ENCODE results near the gene OR10A6. TPM values are rescaled to one million over a fixed set of nuclear protein-coding genes. Genes with fewer than 3 reads are reported as not detected.

Gene OR10A6
- polyA plus RNA-seq, 3 donors, result not detected

- Mint-ChIP-seq H3K4me3 (no peak overlapping the region), H3K36me3 (no peaks in the 10 kb centered on the region)
- no CpG with 5 or more reads among the region's 1 CpG for WGBS (ENCODE audit: insufficient coverage)
Measured at GRCh38 chr11:7955191-7955590, 24.1 kb upstream of the OR10A6 start.

GRCh38 chr11:7949934-7950333 lies 18.9 kb upstream of the OR10A6 start:
- no peaks in the 10 kb centered on the region for H3K4me1 ChIP-seq (ENCODE audit: control insufficient read depth in 1 of 2, insufficient read depth in 2 of 2, low read length in 2 of 2)
- H3K4me2 ChIP-seq (replicated peaks; ENCODE audit: extremely low read depth, low read length, poor library complexity, severe bottlenecking), result no peak overlapping the region
- H3K36me3 ChIP-seq (replicated peaks in 1 of 2; ENCODE audit: control insufficient read depth in 1 of 2, insufficient read depth in 2 of 2, low read length in 2 of 2), result no peaks in the 10 kb centered on the region
- TF ChIP-seq CTCF (IDR thresholded peaks at IDR 0.05), result no peak
- H3K27me3 Mint-ChIP-seq (ENCODE audit: low read depth in 3 of 3), result peaks cover 0 to 2% (median 1%) of the 10 kb centered on the region in 3 donors
- no peaks in the 10 kb centered on the region for H3K79me2 ChIP-seq (ENCODE audit: insufficient read depth, low read length)
- no peak for DNase-seq
- H3K4me1 Mint-ChIP-seq, result no peaks in the 10 kb centered on the region
- H3K27ac Mint-ChIP-seq, result no peak overlapping the region
- intact Hi-C loops (cut with micrococcal nuclease), result no loop called here
- H3K9me3 Mint-ChIP-seq, result peaks cover 0 to 6% (median 3%) of the 10 kb centered on the region in 7 donors
- no peak overlapping the region for H3K4me3 ChIP-seq (replicated peaks in 1 of 3; ENCODE audit: low read depth in 2 of 3, low read length in 3 of 3)
- H2AFZ ChIP-seq (ENCODE audit: insufficient read depth, low read depth, low read length, poor library complexity, severe bottlenecking), result no peak overlapping the region
- no peak overlapping the region for H3K27ac ChIP-seq (ENCODE audit: low read depth in 1 of 2, low read length in 2 of 2)
- WGBS (ENCODE audit: insufficient coverage), result no CpG with 5 or more reads among the region's 1 CpG
- H3K9ac ChIP-seq (ENCODE audit: insufficient read depth, low read length, poor library complexity, severe bottlenecking), result no peak overlapping the region
- no peaks in the 10 kb centered on the region for H4K20me1 ChIP-seq (ENCODE audit: insufficient read depth, low read length)
- no peaks in the 10 kb centered on the region for H3K27me3 ChIP-seq (ENCODE audit: control insufficient read depth in 2 of 2, insufficient read depth in 2 of 2, low read length in 2 of 2)
- H3K36me3 Mint-ChIP-seq, result no peaks in the 10 kb centered on the region
- no peak overlapping the region for H3K4me3 Mint-ChIP-seq
- H3K9me3 ChIP-seq (replicated peaks in 1 of 2; ENCODE audit: control insufficient read depth in 1 of 2, insufficient read depth in 1 of 2, low read length in 2 of 2), result peaks cover 2 to 12% of the 10 kb centered on the region in 2 donors

More at GRCh38 chr11:7955191-7955590, 24.1 kb upstream of the OR10A6 start:
- H3K27ac Mint-ChIP-seq, result no peak overlapping the region
- Histone ChIP-seq H3K36me3 (replicated peaks in 1 of 2; ENCODE audit: control insufficient read depth in 1 of 2, insufficient read depth in 2 of 2, low read length in 2 of 2) (no peaks in the 10 kb centered on the region), H3K4me2 (replicated peaks; ENCODE audit: extremely low read depth, low read length, poor library complexity, severe bottlenecking) (no peak overlapping the region), H3K4me3 (replicated peaks in 1 of 3; ENCODE audit: low read depth in 2 of 3, low read length in 3 of 3) (no peak overlapping the region), H3K27ac (ENCODE audit: low read depth in 1 of 2, low read length in 2 of 2) (no peak overlapping the region), H4K20me1 (ENCODE audit: insufficient read depth, low read length) (no peaks in the 10 kb centered on the region), H3K27me3 (ENCODE audit: control insufficient read depth in 2 of 2, insufficient read depth in 2 of 2, low read length in 2 of 2) (no peaks in the 10 kb centered on the region), H3K9me3 (replicated peaks in 1 of 2; ENCODE audit: control insufficient read depth in 1 of 2, insufficient read depth in 1 of 2, low read length in 2 of 2) (no peaks in the 10 kb centered on the region), H3K79me2 (ENCODE audit: insufficient read depth, low read length) (no peaks in the 10 kb centered on the region), H2AFZ (ENCODE audit: insufficient read depth, low read depth, low read length, poor library complexity, severe bottlenecking) (no peak overlapping the region), H3K4me1 (ENCODE audit: control insufficient read depth in 1 of 2, insufficient read depth in 2 of 2, low read length in 2 of 2) (no peaks in the 10 kb centered on the region), H3K9ac (ENCODE audit: insufficient read depth, low read length, poor library complexity, severe bottlenecking) (no peak overlapping the region)
- H3K27me3 Mint-ChIP-seq (ENCODE audit: low read depth in 3 of 3), result peaks cover 1 to 3% (median 2%) of the 10 kb centered on the region in 3 donors
- no peak for TF ChIP-seq CTCF (IDR thresholded peaks at IDR 0.05)
- intact Hi-C loops (cut with micrococcal nuclease), result no loop called here
- no peak for DNase-seq
- H3K9me3 Mint-ChIP-seq, result peaks cover 0 to 3% (median 0%) of the 10 kb centered on the region in 7 donors
- no peaks in the 10 kb centered on the region for H3K4me1 Mint-ChIP-seq
